A549 (cell line): ENCODE data around the gene TERB1.

ENCODE experiments used
- CHD2 ChIP-seq: fragments of 150-350 bp; IDR thresholded peaks from 2 replicates; pipeline ENCODE4 v1.6.1; 2014; ENCODE audit warnings: low read length; ENCODE audit not compliant: partially characterized antibody
- CTCF ChIP-seq: fragments of >200 bp; sonication (Bioruptor Twin); formaldehyde crosslinking; IDR thresholded peaks from 3 replicates; pipeline ENCODE4 v1.5.1; 2016
- EP300 ChIP-seq, 2 experiments: fragments of >200 bp; sonication (Bioruptor Twin); formaldehyde crosslinking; IDR thresholded peaks; 2 replicates in 1 of 2; 3 replicates in 1 of 2; pipeline ENCODE4 v1.6.1; 2016 to 2017
- KDM5A ChIP-seq: fragments of 200-600 bp; sonication (generic); IDR thresholded peaks from 2 replicates; pipeline ENCODE4 v1.6.1; 2016; ENCODE audit warnings: antibody characterized with exemption, mild to moderate bottlenecking
- MAX ChIP-seq: IDR thresholded peaks from 2 replicates; pipeline ENCODE4 v1.6.1; 2012
- RAD21 ChIP-seq, 2 experiments: fragments of >200 bp in 1 of 2; sonication (Bioruptor Twin) in 1 of 2; formaldehyde crosslinking in 1 of 2; IDR thresholded peaks in 1 of 2; conservative IDR thresholded peaks in 1 of 2; 2 replicates in 1 of 2; 3 replicates in 1 of 2; pipeline ENCODE4 v1.6.1; 2012 to 2018; ENCODE audit warnings: inconsistent platforms in 1 of 2

GRCh38 chr16:66746682-66747081, 54.7 kb downstream of the TERB1 start:
- no peak for TF ChIP-seq KDM5A
- TF ChIP-seq EP300 (IDR thresholded peaks at IDR 0.05): no peak
- TF ChIP-seq CHD2: no peak
- TF ChIP-seq CTCF: no peak
- TF ChIP-seq RAD21 (conservative IDR thresholded peaks at IDR 0.05 in 1 of 2, IDR thresholded peaks at IDR 0.05 in 1 of 2): no peak
- TF ChIP-seq MAX: no peak
